HepG2 (cell line): ENCODE results near the gene GSTT2B. TPM values are rescaled to one million over a fixed set of nuclear protein-coding genes. Genes with fewer than 3 reads are reported as not detected.
A peak's percentile ranks its signal among the peaks of the same experiment; 100 is the strongest.

Source experiments
- ATAC-seq: fragments of 200-7000 bp; cut with Tn5 transposase; 3 replicates; pipeline ENCODE4 v1.9.1; 2020; ENCODE audit warnings: mild to moderate bottlenecking, moderate library complexity
- BruUV-seq: library from RNA; stranded (reverse); fragments of 400-500 nt; replicated peaks from 2 replicates; lab custom pipeline; 2021; lab: Mats Ljungman, UMichigan
- CTCF ChIA-PET: fragments of 300-600 bp; formaldehyde crosslinking; extraction: SDS; loops from one replicate; lab custom pipeline; 2021; ENCODE audit warnings: low total read pairs, inconsistent platforms, low intra/inter-chr PET ratio; lab: Yijun Ruan, JAX
- POLR2A ChIA-PET: fragments of 350-600 bp; sonication (Branson Sonifier 250); formaldehyde crosslinking; loops from one replicate; lab custom pipeline; 2020; ENCODE audit warnings: antibody characterized with exemption, inconsistent platforms; lab: Yijun Ruan, JAX
- DNase-seq: peaks from one replicate; pipeline ENCODE4 v3.0.0-alpha.2; 2015; ENCODE audit warnings: low spot score
- FAIRE-seq: peaks from 3 replicates; lab custom pipeline; 2011; peaks lifted over from hg19 to GRCh38; lab: Jason Lieb, UNC
- H2AFZ ChIP-seq: one replicate; pipeline ENCODE4 v1.6.1; 2011; ENCODE audit warnings: low read length, inconsistent platforms
- H3K27ac ChIP-seq: fragments of 300-600 bp; 3 replicates; pipeline ENCODE4 v1.8.0; 2011; ENCODE audit warnings: mixed run types, mild to moderate bottlenecking, mixed read lengths, low read length, inconsistent platforms; ENCODE audit not compliant: insufficient read depth; ENCODE audit errors: extremely low read length
- H3K27me3 ChIP-seq, 2 experiments: fragments of 200-600 bp in 1 of 2; 2 replicates in 1 of 2; 3 replicates in 1 of 2; pipeline versions ENCODE4 v1.6.0 to v1.8.0; 2011; ENCODE audit warnings: low read length in 2 of 2, mild to moderate bottlenecking in 2 of 2, moderate library complexity in 2 of 2, inconsistent platforms in 1 of 2; ENCODE audit not compliant: insufficient read depth in 2 of 2, control insufficient read depth in 1 of 2
- H3K36me3 ChIP-seq, 2 experiments: fragments of 200-600 bp in 1 of 2; replicated peaks in 1 of 2; 2 replicates in 1 of 2; 3 replicates in 1 of 2; pipeline versions ENCODE4 v1.5.1 to v1.8.0; 2011; ENCODE audit warnings: low read length in 2 of 2, inconsistent platforms in 1 of 2; ENCODE audit not compliant: insufficient read depth in 2 of 2, control insufficient read depth in 1 of 2
- H3K4me1 ChIP-seq: 2 replicates; pipeline ENCODE4 v1.5.1; 2012; ENCODE audit warnings: low read length, inconsistent platforms; ENCODE audit not compliant: insufficient read depth
- H3K4me2 ChIP-seq: 2 replicates; pipeline ENCODE4 v1.6.0; 2011; ENCODE audit warnings: low read depth, low read length, inconsistent platforms
- H3K4me3 ChIP-seq, 3 experiments: fragments of 200-600 bp in 1 of 3; sonication (generic), shearing (Covaris generic) in 1 of 3; replicated peaks in 1 of 3; 2 replicates each; pipeline ENCODE4 v1.5.1; 2011 to 2016; ENCODE audit warnings: low read length in 3 of 3, inconsistent platforms in 2 of 3, low read depth in 2 of 3, mild to moderate bottlenecking in 2 of 3, control low read depth in 1 of 3, mixed read lengths in 1 of 3; ENCODE audit not compliant: insufficient read depth in 1 of 3
- H3K79me2 ChIP-seq: one replicate; pipeline ENCODE4 v1.6.1; 2011; ENCODE audit warnings: low read length, inconsistent platforms; ENCODE audit not compliant: insufficient read depth
- H3K9ac ChIP-seq: 2 replicates; pipeline ENCODE4 v1.6.0; 2011; ENCODE audit warnings: mild to moderate bottlenecking, low read depth, low read length, inconsistent platforms; ENCODE audit not compliant: insufficient read depth
- H3K9me3 ChIP-seq: 2 replicates; pipeline ENCODE4 v1.5.1; 2012; ENCODE audit warnings: mild to moderate bottlenecking, low read length
- H4K20me1 ChIP-seq: 2 replicates; pipeline ENCODE4 v1.6.0; 2011; ENCODE audit warnings: inconsistent platforms, mild to moderate bottlenecking, low read length, moderate library complexity; ENCODE audit not compliant: insufficient read depth
- AGO2 ChIP-seq: fragments of 200-400 bp; formaldehyde crosslinking; optimal IDR thresholded peaks from 2 replicates; pipeline ENCODE3; 2017; ENCODE audit warnings: mild to moderate bottlenecking, low read depth, low read length, moderate library complexity
- BHLHE40 ChIP-seq: IDR thresholded peaks from 2 replicates; pipeline ENCODE4 v1.6.1; 2011; ENCODE audit warnings: low read length, improper control_type of control experiment
- CREM ChIP-seq, 2 experiments: sonication (generic) in 1 of 2; formaldehyde crosslinking in 1 of 2; IDR thresholded peaks; 2 replicates each; pipeline versions ENCODE4 v1.4.0 to v1.6.1; 2016 to 2020; ENCODE audit warnings: antibody characterized with exemption in 1 of 2, mild to moderate bottlenecking in 1 of 2, missing genetic modification reagents in 1 of 2
- FOSL2 ChIP-seq: sonication (generic); formaldehyde crosslinking; IDR thresholded peaks from 2 replicates; pipeline ENCODE4 v1.4.0; 2020; ENCODE audit warnings: missing genetic modification reagents
- FOXM1 ChIP-seq: sonication (generic); formaldehyde crosslinking; IDR thresholded peaks from 2 replicates; pipeline ENCODE4 v1.5.0; 2020; ENCODE audit warnings: missing genetic modification reagents
- GZF1 ChIP-seq: sonication (generic); formaldehyde crosslinking; IDR thresholded peaks from 2 replicates; pipeline ENCODE4 v1.5.1; 2020; ENCODE audit warnings: mild to moderate bottlenecking, missing genetic modification reagents
- HNRNPL ChIP-seq: fragments of 200-400 bp; formaldehyde crosslinking; IDR thresholded peaks from 2 replicates; pipeline ENCODE4 v1.6.1; 2017; ENCODE audit warnings: mild to moderate bottlenecking, low read depth, low read length
- POLR2AphosphoS2 ChIP-seq: IDR thresholded peaks from 2 replicates; pipeline ENCODE4 v1.6.1; 2011; ENCODE audit warnings: low read depth, low read length, improper control_type of control experiment
- RXRA ChIP-seq: sonication (generic); formaldehyde crosslinking; IDR thresholded peaks from 2 replicates; pipeline ENCODE4 v1.5.1; 2020; ENCODE audit warnings: missing genetic modification reagents
- SMAD9 ChIP-seq: sonication (generic); formaldehyde crosslinking; IDR thresholded peaks from 2 replicates; pipeline ENCODE4 v1.5.1; 2020; ENCODE audit warnings: mild to moderate bottlenecking, missing genetic modification reagents
- XRCC5 ChIP-seq: fragments of 200-400 bp; formaldehyde crosslinking; optimal IDR thresholded peaks from 2 replicates; pipeline ENCODE3; 2017; ENCODE audit warnings: mild to moderate bottlenecking, low read length
- ZFP62 ChIP-seq: sonication (generic); formaldehyde crosslinking; IDR thresholded peaks from 2 replicates; pipeline ENCODE4 v1.4.0; 2020; ENCODE audit warnings: missing genetic modification reagents
- ZNF124 ChIP-seq: sonication (generic); formaldehyde crosslinking; IDR thresholded peaks from 2 replicates; pipeline ENCODE4 v1.4.0; 2020; ENCODE audit warnings: missing genetic modification reagents
- ZNF143 ChIP-seq: sonication (generic); formaldehyde crosslinking; IDR thresholded peaks from 2 replicates; pipeline ENCODE4 v1.4.0; 2020; ENCODE audit warnings: missing genetic modification reagents
- ZNF205 ChIP-seq: IDR thresholded peaks from 2 replicates; pipeline ENCODE4 v1.6.1; 2018; ENCODE audit warnings: missing biosample characterization, missing genetic modification reagents
- ZNF292 ChIP-seq: sonication (generic); formaldehyde crosslinking; IDR thresholded peaks from 2 replicates; pipeline ENCODE4 v1.8.1; 2022; ENCODE audit warnings: mild to moderate bottlenecking, low read depth, missing genetic modification reagents, borderline replicate concordance
- ZNF703 ChIP-seq: sonication (generic); formaldehyde crosslinking; IDR thresholded peaks from 2 replicates; pipeline ENCODE4 v1.5.1; 2020; ENCODE audit warnings: missing genetic modification reagents, mild to moderate bottlenecking, moderate library complexity, borderline replicate concordance
- ZNF776 ChIP-seq: sonication (generic); formaldehyde crosslinking; IDR thresholded peaks from 2 replicates; pipeline ENCODE4 v1.4.0; 2020; ENCODE audit warnings: mild to moderate bottlenecking, missing genetic modification reagents
- ZNF883 ChIP-seq: sonication (generic); formaldehyde crosslinking; IDR thresholded peaks from 2 replicates; pipeline ENCODE4 v1.5.1; 2020; ENCODE audit warnings: mild to moderate bottlenecking, missing genetic modification reagents; ENCODE audit errors: not compliant biosample characterization
- ZSCAN31 ChIP-seq: sonication (generic); formaldehyde crosslinking; IDR thresholded peaks from 2 replicates; pipeline ENCODE4 v1.5.0; 2020; ENCODE audit warnings: low read depth, mild to moderate bottlenecking, missing genetic modification reagents
- WGBS: methylation state at CpG from one replicate; pipeline ENCODE4 v1.1.6; 2017; ENCODE audit warnings: low lambda C conversion rate; 5-methylcytosine and 5-hydroxymethylcytosine counted together
- in situ Hi-C: cut with HindIII; loops from 2 replicates; pipeline ENCODE4 v1.10.0; 2017; ENCODE audit warnings: low pct_unique_long_range_greater_than_20kb; ENCODE audit not compliant: extremely low pct_ligation_motif_present
- intact Hi-C: fragments of 100-400 bp; cut with micrococcal nuclease; formaldehyde crosslinking; loops from one replicate; pipeline ENCODE4 v1.10.0; 2022; ENCODE audit not compliant: unreplicated experiment
- polyA plus RNA-seq, 8 experiments: library from polyadenylated mRNA; depleted of rRNA in 3 of 8; stranded (reverse) in 7 of 8; unstranded in 1 of 8; fragments of >200 nt; fragmentation: Illumina TruSeq in 4 of 8; extraction: Trizol in 4 of 8; gene quantifications; 2 replicates each; pipeline versions ENCODE4 v1.2.1 to v1.2.3, GENCODE V29; 2011 to 2016; ENCODE audit warnings: low read depth in 4 of 8, missing spikeins in 1 of 8, mixed read lengths in 1 of 8; ENCODE audit not compliant: insufficient read depth in 1 of 8
- total RNA-seq, 5 experiments: library from RNA; depleted of rRNA; stranded (reverse); fragments of >200 nt; fragmentation: Illumina TruSeq; extraction: Trizol; gene quantifications; 2 replicates each; pipeline ENCODE4 v1.2.3, GENCODE V29; 2016; ENCODE audit warnings: low read depth in 1 of 5
- TF ChIP-seq, protein P1 (sequence below): IDR thresholded peaks from 2 replicates; pipeline ENCODE4 v1.4.0; 2020; ENCODE audit warnings: mild to moderate bottlenecking, missing genetic modification reagents
- TF ChIP-seq, protein P2 (sequence below): sonication (generic); formaldehyde crosslinking; IDR thresholded peaks from 2 replicates; pipeline ENCODE4 v1.5.1; 2020; ENCODE audit warnings: mild to moderate bottlenecking, missing genetic modification reagents, moderate library complexity

GSTT2B gene
- total and polyA plus RNA-seq, 2 of the 13 experiments (the other 11 are each of a cell fraction or from before 2014, with no cell fraction given) = 1.5 to 3.9 TPM

DNA sequence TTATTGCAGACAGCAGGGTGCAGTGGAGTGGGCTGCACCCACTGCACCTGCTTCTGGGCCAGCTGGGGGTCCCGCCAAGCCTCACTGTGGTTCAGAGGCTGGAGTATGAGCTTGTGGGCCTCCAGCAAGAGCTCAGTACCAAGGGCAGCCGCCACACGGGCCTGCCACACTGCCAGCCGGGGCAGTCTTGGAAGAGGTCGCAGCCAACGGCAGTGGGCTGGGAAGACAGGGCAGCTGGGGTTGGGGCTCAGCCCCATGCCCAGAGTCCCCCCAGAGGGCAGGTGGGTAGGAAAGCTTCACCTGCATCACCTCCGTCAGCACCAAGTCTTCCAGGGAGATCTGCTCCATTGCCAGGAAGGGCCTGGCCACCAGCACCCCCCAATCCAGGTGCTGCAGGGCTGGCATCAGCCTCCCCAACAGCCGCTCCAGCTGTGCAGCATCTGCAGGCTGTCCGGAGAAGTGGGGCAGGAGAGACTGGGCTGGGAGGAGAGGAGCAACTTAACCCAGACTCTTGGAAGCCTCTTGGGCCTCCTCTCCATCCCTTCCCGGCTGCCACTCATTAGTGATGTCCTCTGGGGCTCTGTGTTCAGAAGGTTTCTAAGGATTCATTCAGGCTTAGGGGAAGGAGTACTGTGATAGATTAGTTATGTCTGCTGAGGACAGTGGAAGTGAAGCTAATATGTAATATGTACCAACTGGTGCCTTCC, 45.4 kb upstream of the GSTT2B start:
- in situ Hi-C loops = loop anchor here (5.0 kb wide), 1 partner anchor 69 kb away; no protein-coding TSS in a partner anchor
- 56% methylated on average over 6 of the region's 10 CpGs for WGBS
- ATAC-seq = no peak
- CTCF ChIA-PET = no interaction called here
- no peak overlapping the region for H3K27ac ChIP-seq
- BruUV-seq = no TSS peak
- H2AFZ ChIP-seq = no peak overlapping the region
- H3K27me3 ChIP-seq = no peaks in the 10 kb centered on the region; a peak in 1 of 5 replicates
- peaks cover under 1% of the 10 kb centered on the region for H3K79me2 ChIP-seq
- H3K4me3 ChIP-seq = no peak overlapping the region
- no peak for FAIRE-seq
- H4K20me1 ChIP-seq = no peaks in the 10 kb centered on the region
- H3K9me3 ChIP-seq = no peaks in the 10 kb centered on the region
- no peaks in the 10 kb centered on the region for H3K36me3 ChIP-seq
- H3K4me2 ChIP-seq = no peak overlapping the region
- H3K4me1 ChIP-seq = peaks cover 87% of the 10 kb centered on the region
- intact Hi-C loops = no loop called here
- no peak overlapping the region for H3K9ac ChIP-seq
- DNase-seq = no peak
- POLR2A ChIA-PET = no interaction called here
- TF ChIP-seq SMAD9 (CRISPR knock-in tag) = 0 out of 2 replicates have a peak, but pooled peaks have one; percentile 27
- TF ChIP-seq ZNF205 = no peak
- no peak for TF ChIP-seq GZF1 (CRISPR knock-in tag)
- TF ChIP-seq POLR2AphosphoS2 = no peak
- no peak for TF ChIP-seq ZNF124 (CRISPR knock-in tag)
- TF ChIP-seq, protein P1, sequence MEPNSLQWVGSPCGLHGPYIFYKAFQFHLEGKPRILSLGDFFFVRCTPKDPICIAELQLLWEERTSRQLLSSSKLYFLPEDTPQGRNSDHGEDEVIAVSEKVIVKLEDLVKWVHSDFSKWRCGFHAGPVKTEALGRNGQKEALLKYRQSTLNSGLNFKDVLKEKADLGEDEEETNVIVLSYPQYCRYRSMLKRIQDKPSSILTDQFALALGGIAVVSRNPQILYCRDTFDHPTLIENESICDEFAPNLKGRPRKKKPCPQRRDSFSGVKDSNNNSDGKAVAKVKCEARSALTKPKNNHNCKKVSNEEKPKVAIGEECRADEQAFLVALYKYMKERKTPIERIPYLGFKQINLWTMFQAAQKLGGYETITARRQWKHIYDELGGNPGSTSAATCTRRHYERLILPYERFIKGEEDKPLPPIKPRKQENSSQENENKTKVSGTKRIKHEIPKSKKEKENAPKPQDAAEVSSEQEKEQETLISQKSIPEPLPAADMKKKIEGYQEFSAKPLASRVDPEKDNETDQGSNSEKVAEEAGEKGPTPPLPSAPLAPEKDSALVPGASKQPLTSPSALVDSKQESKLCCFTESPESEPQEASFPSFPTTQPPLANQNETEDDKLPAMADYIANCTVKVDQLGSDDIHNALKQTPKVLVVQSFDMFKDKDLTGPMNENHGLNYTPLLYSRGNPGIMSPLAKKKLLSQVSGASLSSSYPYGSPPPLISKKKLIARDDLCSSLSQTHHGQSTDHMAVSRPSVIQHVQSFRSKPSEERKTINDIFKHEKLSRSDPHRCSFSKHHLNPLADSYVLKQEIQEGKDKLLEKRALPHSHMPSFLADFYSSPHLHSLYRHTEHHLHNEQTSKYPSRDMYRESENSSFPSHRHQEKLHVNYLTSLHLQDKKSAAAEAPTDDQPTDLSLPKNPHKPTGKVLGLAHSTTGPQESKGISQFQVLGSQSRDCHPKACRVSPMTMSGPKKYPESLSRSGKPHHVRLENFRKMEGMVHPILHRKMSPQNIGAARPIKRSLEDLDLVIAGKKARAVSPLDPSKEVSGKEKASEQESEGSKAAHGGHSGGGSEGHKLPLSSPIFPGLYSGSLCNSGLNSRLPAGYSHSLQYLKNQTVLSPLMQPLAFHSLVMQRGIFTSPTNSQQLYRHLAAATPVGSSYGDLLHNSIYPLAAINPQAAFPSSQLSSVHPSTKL (CRISPR knock-in tag) = no peak
- TF ChIP-seq, protein P2, sequence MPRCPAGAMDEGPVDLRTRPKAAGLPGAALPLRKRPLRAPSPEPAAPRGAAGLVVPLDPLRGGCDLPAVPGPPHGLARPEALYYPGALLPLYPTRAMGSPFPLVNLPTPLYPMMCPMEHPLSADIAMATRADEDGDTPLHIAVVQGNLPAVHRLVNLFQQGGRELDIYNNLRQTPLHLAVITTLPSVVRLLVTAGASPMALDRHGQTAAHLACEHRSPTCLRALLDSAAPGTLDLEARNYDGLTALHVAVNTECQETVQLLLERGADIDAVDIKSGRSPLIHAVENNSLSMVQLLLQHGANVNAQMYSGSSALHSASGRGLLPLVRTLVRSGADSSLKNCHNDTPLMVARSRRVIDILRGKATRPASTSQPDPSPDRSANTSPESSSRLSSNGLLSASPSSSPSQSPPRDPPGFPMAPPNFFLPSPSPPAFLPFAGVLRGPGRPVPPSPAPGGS (CRISPR knock-in tag) = no peak
- TF ChIP-seq BHLHE40 = no peak
- TF ChIP-seq AGO2 = peak; percentile 73
- TF ChIP-seq ZNF883 (CRISPR knock-in tag) = peak; percentile 56
- no peak for TF ChIP-seq ZNF703 (CRISPR knock-in tag)
- peak; percentile 6 for TF ChIP-seq XRCC5
- 0 out of 2 replicates have a peak, but pooled peaks have one; percentile 26 for TF ChIP-seq RXRA (CRISPR knock-in tag)
- TF ChIP-seq ZFP62 = no peak
- TF ChIP-seq ZSCAN31 (CRISPR knock-in tag) = no peak
- no peak for TF ChIP-seq CREM (IDR thresholded peaks at IDR 0.05)
- no peak for TF ChIP-seq CREM (CRISPR knock-in tag; IDR thresholded peaks at IDR 0.05)
- no peak for TF ChIP-seq ZNF776 (CRISPR knock-in tag)
- TF ChIP-seq HNRNPL = 0 out of 2 replicates have a peak, but pooled peaks have one; percentile 17
- no peak for TF ChIP-seq FOSL2 (CRISPR knock-in tag)
- no peak for TF ChIP-seq ZNF143 (CRISPR knock-in tag)
- TF ChIP-seq FOXM1 (CRISPR knock-in tag) = no peak
- no peak for TF ChIP-seq ZNF292 (CRISPR knock-in tag)
